LoVo (cell line): ENCODE results near the gene DUOXA2.
"Not testable (repeated sequence)": the region's sequence is repeated elsewhere in the genome, so short reads cannot be mapped to it uniquely, and the experiment has no call there.

Experiments used
- DNase-seq: peaks from one replicate; pipeline ENCODE4 v3.0.0-alpha.2; 2016; ENCODE audit warnings: low spot score

Gene DUOXA2

DNA sequence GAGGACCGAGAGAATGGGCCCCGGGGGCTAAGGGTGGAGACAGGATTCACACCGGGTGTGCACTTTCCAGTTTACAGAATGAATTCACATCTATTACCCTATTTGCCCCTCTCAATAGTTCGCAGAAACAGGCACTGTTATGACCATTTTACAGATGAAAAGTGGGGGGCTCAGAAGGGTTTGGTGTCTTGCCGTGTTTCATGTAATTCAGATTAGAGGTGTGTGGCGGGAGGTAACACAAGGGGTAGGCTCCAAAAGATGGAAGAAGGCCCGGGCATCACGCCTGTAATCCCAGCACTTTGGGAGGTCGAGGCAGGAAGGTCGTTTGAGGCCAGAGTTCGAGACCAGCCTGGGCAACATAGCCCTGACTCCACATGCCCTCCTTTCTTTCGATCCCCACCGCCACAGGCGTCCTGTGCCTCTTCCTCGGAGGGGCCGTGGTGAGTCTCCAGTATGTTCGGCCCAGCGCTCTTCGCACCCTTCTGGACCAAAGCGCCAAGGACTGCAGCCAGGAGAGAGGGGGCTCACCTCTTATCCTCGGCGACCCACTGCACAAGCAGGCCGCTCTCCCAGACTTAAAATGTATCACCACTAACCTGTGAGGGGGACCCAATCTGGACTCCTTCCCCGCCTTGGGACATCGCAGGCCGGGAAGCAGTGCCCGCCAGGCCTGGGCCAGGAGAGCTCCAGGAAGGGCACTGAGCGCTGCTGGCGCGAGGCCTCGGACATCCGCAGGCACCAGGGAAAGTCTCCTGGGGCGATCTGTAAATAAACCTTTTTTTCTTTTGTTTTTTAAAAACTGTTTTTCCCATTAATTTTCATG, 3.4 kb downstream of the DUOXA2 start:
- no peak for DNase-seq

DNA sequence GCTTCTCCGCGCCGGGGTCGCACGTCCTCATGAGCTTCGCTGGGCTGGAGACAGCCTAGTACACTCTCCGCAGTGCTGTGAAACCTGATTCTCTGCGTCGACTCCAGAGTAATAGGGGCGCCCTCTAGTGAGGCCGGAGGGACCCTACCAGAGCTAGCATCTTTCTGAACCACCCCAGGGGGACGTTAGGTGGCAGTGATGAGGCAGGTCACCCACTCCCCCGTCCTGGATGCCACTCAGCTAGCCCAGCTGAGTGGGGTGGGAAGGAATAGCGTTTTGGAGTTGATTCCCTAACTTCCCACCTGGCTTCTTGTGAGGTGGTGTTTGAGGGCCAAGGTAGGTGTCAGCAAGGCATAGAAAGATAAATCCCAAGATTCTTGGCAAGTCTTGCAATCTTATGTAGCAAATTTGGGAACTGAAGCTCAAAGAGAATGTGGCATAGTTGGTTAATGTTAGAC, 4.0 kb downstream of the DUOXA2 start:
- DNase-seq = peak; percentile 85

DNA sequence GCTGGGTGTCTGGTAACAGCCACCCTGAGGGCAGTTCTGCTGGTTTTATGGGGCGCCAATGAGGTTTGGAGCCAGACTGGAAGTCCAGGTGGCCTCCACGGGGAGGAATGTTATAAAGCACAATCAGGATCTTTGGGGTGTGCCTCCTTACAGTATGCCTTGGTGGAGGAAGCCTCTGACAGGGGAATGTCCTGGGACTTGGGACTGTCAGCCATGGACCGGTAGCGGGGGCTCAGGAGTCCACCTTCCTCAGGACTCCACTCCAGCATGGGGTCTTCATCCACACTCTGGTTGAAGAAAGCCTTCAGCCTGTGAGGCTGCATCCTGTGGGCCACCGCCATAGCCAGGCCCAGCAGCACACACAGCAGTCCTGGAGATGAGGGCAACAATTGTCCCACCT, 4.9 kb downstream of the DUOXA2 start:
- no peak for DNase-seq

DNA sequence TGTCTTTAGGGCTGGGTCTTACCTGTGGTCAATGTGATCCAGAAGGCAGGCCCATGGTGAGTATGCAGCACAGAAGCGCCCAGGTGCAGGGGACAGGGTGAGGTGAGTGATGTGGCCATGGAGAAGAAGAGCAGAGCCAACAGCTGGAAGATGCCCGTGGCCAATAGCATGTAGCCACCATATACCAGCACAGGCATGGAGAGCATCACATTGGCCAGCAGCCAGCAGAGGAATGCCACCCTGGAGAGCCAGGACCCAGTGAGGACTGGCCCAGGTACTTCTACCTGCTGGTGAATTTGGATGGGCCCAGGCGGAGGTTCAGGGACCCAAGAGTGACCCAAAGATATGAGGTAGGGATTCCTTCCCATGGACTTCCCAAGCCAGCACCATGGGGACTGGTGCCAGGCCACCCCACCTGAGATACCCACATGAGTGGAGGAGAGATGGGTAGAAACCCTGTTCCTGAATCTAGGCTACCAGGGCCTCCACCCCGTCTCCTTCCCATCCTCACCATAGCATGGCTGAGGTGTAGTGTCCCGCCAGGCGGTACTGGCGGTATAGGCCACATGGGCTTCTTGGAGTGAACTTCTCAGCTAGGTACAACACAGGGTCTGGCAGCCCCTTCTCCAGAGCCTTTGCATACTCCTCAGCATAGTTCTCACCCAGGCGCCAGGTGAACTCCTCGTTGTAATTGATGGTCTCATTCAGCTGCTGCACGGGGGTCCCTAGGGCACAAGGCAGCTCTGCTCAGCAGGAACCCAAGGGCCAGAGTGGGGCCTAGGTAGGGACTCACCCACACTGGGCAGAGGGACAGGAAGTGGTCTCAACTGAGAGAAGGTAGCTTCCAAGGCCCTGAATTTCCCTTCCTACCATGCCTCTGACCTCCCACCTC, 6.2 kb downstream of the DUOXA2 start:
- no peak for DNase-seq

DNA sequence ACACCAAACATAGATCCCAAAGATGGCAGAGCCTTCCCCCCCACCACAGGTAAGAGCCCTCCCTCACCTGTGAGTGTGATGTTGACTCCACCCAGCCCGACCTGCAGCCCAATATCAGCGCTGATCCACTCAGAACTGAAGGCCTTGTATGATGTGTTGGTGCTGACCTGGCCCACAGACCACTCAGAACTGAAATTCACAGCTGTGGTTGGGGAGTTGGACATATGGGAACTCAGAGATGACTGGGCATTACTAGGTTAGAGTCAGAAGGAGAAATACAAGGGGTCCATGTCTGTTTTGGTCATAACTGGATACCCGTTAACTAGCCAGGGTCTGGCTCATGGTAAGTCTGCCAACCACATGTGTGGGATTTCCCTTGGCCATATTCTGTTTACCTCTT, 6.9 kb downstream of the DUOXA2 start:
- DNase-seq = no peak

DNA sequence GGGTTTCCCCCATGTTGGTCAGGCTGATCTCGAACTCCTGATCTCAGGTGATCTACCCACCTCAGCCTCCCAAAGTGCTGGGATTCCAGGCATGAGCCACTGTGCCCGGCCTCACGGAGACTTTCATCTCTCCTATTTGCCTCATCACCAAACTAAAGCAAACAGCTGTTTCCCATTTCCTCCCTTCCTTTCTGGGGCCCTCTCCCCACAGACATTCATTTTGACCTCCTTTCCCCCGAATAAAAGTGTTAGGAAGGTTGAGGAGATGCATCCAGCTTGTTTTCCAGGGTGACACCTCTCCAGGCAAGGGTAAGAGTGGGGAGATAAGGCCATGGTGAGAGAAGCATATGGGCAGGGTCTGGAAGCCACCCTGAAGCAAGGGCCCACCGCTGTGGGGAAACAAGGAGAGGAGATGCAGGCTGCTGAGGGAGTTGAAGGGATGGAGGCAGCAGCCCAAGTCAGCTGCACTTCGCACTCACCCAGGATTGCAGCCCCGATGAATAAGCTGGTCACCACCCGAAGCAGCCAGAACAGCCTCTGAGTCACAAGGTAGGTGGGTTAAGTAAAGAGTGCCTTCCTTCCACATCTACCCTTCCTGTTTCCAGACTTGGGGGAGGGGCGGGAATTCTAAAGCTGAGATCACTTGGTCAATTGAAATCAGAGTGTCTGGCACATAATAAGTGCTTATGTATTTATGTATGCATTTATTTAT, 7.7 kb downstream of the DUOXA2 start:
- DNase-seq = peak; percentile 15

DNA sequence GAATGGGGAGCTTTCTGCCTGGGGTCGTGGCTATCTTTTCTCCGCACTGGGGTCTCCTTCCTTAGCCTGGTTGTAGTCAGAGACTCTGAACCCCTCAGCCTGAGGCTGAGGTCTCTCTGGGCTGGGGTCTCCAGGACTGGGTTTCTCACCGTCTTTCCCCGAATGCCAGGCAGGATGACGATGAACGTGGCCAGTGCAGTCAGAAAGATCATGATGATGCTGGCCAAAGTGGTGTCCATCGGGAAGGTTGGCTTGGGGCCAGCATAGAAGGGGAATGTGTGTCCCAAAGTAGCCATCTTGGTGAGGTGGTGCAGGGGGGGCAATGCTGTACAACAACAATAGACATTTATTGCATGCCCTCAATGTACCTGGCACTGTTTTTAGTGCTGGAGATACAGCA, 8.6 kb downstream of the DUOXA2 start:
- DNase-seq = no peak

DNA sequence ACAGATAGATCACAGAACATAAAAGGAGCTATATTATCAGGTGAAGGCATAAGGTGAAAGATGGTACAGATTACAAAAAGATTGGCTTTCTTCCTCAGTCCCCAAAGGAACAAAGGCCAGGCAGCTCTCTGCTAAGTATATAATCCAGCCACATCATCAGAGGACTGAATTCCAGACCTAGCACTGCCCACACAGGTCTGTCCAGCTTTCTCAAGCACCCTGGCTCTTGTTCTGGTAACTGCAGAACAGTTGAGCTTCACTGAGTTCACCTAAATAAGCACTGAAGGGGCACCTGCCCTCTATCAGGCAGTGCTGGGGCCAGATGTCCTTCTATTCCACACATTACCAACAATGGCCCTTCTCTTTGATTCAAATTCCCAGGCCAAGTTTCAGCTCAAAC, 9.3 kb downstream of the DUOXA2 start:
- no peak for DNase-seq

DNA sequence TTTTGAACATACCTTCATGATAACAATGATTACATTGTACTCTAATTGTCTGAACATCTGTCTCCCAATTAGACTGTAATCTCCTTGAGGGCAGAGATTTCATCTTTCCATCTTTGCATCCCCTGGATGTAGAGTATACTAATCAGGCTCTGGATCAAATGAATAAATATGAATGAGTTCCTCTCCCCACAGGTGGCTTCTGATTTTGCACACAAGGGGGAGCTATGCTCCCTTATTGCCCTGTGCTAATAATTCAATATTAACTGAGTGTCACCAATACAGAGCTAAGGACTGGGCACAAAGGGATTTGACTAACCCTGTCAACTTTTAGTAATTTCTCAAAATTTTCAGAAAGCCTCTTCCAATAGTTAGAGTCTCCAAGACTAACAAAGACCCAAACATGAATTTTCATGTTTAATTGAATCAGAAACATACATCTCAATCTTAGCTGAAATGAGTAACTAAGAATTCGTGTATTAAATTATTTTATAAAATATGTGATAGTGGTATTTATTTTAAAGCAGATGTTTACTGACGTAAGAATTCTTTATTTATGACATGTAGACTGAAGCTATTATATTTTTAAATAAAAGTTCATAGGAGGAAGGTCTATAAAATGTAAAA, 12.5 kb downstream of the DUOXA2 start:
- peak; percentile 51 for DNase-seq

DNA sequence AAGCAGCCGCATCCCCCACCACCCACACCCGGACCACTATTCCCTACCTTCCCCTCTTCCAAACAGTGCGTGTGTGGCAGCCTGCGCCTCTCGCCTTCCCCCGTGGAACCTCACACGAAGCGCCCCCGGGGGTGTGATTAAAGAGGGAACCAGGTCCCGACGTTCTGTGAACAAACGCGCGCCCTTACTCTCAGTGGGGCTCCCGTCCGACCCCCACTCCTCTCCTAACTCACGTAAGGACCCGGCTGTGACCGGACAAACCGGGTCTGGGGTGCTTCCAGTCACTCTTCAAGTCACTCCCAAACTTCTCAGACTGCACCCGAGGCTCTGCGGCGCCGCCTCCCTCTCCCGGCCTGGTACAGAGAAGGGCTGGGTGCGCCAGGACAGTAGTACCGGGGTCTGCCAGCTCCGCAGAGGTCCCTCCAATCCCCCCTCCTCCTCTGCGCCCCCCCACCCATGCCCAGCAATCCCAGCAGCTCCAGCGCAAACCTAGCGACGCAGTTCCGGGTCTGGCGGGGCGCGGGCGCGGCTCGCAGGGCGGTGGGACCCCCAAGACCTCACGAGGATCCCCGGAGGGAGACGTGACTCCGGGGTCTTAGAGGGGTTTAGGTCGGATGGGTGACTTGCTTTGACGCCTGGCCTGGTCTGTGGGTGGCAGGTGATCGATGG, 15.0 kb downstream of the DUOXA2 start:
- DNase-seq = no peak

DNA sequence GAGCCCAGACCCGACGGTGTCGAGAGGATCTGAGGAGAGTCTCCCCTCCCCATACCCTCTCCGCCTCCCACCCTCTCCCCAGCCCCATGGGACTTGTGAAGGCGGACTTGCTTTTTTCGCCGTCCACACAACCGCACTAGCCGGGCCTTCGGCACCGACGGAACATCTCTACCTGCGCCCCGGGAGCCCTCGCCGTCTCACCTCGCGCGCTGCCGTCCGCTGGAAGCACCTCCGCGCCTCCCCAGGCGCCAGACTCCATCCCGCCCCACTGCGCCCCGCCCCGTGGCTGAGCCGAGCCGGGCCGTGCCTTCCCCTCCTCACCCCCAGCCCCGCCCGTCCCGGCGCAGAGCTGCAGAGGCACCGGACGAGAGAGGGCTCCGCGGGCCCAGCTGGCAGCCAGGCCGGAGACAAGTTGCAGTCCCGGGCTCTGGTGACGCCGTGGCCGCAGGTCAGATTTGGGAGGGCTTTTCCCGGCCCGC, 15.6 kb downstream of the DUOXA2 start, which contains the start of the genes DUOX1 and DUOXA1:
Gene DUOX1 (plus strand): TSS at position 344 of the 479 bp plus-strand sequence. CDS start 1,973 bp downstream, outside the sequence.
Gene DUOXA1 (minus strand): TSS at position 229 of the 479 bp plus-strand sequence. CDS start 6,865 bp downstream, outside the sequence.
- no peak for DNase-seq

DNA sequence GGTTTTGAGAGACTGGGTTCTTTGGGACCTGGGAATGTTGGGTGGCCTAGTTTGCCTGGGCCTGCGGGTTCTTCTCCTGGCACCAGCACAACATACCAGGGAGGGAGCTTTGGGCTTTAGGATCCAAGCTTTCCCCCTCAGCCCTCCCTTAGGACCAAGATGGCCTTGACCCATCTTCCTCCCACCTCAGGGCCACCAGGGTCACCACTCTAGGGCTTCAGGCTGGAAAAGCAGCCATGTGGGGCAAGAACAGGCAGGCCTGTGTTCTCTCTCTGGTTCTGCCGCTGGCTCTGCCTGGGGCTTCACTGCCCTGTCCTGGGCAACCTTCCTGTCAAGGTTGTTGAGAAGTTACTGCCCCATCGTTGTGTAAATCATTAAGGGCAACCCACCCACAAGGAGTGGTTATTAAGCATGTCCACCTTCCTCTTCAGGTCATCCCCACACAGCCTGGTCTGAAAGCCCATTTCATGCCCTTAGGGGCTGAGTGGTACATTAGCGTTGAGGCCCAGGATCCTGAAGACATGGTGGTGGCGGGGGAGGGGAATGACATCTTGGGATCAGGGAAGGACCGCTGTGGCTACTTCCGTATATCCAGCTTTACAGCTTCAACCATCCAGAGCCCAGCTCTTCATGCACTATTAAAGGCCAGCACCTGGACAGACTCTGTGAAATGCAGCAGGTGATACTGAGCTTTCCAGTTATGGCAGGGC, 16.3 kb downstream of the DUOXA2 start:
- no peak for DNase-seq

DNA sequence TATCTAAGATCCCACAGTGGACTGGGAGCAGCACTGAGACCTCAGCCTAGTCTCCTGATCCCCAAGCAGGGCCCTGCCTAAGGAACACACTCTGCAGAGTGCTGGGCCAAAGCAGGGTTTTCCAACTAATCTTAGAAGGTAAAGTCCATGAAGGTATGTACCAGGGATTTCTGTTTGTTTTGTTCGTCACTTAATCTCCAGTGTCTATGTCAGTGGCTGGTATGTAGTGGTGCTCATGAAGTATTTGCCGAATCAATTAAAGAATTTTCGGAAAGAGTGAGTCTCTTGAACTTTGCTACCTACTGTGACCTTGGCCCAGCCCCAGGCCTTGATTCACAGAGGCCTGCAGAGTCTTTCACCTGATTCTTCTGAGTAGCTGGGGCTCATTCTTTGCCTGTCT, 17.4 kb downstream of the DUOXA2 start:
- no peak for DNase-seq

DNA sequence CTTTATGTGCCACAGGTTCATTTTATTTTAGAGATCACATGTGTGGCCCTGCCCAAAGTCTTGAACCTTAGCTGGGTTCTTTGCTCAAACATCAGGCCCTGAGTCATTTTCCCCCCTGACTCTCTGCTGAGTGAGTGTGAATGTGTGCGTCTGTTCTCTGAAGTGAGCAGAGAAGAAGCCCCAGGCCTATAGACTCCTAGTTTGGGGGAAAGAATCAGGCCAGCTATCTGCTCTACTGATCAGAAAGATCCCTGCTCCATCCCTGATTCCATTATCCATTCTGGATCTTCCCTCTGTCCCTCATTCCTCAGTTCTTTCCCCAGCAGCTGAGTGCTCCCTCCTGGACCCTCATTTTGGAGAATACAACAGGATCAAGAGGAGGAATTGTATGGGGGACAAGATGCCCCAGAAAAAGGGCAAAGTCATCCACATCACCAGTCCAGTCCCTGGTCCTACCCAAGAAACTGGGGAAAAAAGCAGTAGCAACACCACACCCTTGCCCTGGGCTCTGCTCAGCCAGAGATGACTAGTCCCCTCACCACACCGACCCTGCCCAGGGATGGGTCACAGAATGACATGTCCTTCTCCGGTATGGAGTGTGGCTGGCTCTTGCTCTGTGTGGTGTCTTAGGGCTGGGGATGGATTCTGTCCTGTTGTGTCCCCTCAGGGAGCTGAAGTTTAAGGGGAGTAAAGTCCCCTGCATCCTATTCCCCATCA, 18.9 kb downstream of the DUOXA2 start:
- DNase-seq = no peak

DNA sequence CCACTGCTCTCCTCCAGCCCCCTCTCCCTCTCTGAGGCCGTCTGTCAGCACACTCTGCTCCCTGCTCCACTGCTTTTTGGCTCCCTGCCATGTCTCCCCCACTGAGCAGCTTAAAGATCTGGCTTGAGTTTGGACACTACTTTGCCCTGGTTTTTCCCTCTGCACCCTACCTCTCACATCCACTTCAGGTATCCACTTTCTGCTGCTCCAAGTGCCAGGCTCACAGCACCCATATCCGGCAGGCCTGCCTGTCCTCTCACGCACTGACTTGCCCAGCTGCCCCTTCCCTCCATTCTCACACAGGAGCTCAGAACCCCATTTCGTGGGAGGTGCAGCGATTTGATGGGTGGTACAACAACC, 19.4 kb downstream of the DUOXA2 start:
- no peak for DNase-seq

DNA sequence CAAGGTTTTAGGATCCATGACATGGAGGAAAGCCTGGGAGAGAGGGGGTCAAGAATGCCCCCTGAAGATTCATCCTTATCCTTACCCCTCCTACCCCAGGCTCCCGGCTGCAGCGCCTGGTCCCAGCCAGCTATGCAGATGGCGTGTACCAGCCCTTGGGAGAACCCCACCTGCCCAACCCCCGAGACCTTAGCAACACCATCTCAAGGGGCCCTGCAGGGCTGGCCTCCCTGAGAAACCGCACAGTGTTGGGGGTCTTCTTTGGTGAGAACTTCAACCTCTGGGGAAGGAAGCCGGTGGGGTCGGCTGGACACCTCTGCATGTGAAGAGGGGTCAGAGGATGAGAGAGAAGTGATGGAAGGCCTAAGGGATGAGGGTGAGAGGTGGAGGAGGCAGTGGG, 19.9 kb downstream of the DUOXA2 start:
- DNase-seq = no peak

DNA sequence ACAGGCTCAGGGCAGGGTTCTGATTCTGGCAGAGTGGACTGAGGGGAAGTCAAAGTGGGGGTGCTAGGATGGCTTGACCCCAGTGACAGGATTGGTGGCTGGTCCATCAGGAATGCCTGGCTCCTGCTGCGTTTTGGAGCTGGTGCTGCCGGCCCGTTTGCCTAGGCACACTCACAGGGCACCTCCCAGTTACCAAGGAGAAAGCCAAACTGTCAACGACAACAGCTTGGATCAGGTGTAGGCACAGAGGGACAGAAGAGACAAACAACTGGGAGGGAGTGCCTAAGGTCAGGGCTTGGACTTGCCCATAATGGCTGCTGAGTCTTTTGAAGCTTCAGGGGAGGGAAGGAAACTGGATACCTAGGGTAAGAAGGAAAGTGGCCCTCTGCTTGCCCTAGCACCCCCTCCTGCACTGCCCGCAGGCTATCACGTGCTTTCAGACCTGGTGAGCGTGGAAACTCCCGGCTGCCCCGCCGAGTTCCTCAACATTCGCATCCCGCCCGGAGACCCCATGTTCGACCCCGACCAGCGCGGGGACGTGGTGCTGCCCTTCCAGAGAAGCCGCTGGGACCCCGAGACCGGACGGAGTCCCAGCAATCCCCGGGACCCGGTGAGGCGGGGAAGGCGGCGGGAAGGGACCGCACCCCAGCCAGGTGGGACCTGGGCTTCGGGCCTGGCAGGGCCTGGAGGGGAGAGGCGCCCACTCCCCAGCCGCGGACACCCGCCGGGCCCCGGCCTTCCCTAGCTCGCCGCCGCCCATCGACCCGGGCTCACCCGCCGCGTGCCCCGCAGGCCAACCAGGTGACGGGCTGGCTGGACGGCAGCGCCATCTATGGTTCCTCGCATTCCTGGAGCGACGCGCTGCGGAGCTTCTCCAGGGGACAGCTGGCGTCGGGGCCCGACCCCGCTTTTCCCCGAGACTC, 20.8 kb downstream of the DUOXA2 start:
- no peak for DNase-seq

DNA sequence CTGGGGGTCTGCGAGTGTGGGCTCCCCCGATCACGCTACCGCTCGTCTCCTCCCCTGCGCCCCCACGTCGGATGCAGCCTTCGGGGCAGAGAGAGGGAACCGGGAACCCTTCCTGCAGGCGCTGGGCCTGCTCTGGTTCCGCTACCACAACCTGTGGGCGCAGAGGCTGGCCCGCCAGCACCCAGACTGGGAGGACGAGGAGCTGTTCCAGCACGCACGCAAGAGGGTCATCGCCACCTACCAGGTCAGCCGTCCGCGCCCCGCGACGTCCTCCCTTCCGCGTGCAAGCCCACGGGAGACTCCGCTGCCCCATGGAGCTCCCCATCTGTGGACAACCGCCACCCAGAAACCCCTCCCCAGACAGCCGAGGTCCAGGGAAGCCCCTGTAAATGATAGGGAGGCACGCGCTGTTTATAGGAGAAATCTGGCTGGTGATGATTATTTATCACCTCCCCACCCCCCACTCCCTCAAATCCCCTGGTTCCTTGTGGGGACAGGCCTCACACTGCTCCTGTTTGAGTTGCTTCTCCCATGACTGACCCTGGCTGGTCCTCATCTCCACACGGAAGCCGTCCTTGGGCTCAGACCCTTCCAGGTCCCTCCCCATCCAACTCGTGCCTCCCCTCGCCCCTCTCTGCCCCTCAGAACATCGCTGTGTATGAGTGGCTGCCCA, 21.7 kb downstream of the DUOXA2 start:
- DNase-seq = not testable (repeated sequence)
